H1 (cell line): ENCODE measurements around the gene FGD6. TPM values are rescaled to one million over a fixed set of nuclear protein-coding genes. Genes with fewer than 3 reads are reported as not detected.

Experiments
- BACH1 ChIP-seq: IDR thresholded peaks from 2 replicates; pipeline ENCODE4 v1.6.1; 2012; ENCODE audit warnings: low read length, improper control_type of control experiment
- CHD2 ChIP-seq: IDR thresholded peaks from 2 replicates; pipeline ENCODE4 v1.6.1; 2012; ENCODE audit warnings: low read length, improper control_type of control experiment
- EGR1 ChIP-seq: IDR thresholded peaks from 2 replicates; pipeline ENCODE4 v1.6.1; 2011; ENCODE audit warnings: low read depth, low read length, borderline replicate concordance
- HDAC6 ChIP-seq: IDR thresholded peaks from one replicate; pipeline ENCODE4 v1.7.1; 2012; ENCODE audit warnings: low read depth, mild to moderate bottlenecking, inconsistent platforms, low read length, moderate library complexity
- NANOG ChIP-seq: IDR thresholded peaks from 2 replicates; pipeline ENCODE4 v1.6.1; 2011; ENCODE audit warnings: low read length, low read depth, mild to moderate bottlenecking, inconsistent platforms; ENCODE audit not compliant: insufficient read depth, poor library complexity, severe bottlenecking
- RFX5 ChIP-seq: IDR thresholded peaks from 2 replicates; pipeline ENCODE4 v1.6.1; 2011; ENCODE audit warnings: low read depth, low read length, improper control_type of control experiment, borderline replicate concordance
- RXRA ChIP-seq: IDR thresholded peaks from 2 replicates; pipeline ENCODE4 v1.6.1; 2011; ENCODE audit warnings: low read depth, mild to moderate bottlenecking, low read length, moderate library complexity; ENCODE audit not compliant: insufficient read depth
- SP2 ChIP-seq: IDR thresholded peaks from 2 replicates; pipeline ENCODE4 v1.6.1; 2012; ENCODE audit warnings: mild to moderate bottlenecking, low read length, inconsistent platforms
- SRF ChIP-seq: IDR thresholded peaks from 2 replicates; pipeline ENCODE4 v1.6.1; 2011; ENCODE audit warnings: mild to moderate bottlenecking, low read depth, low read length, moderate library complexity
- TAF1 ChIP-seq: IDR thresholded peaks from 2 replicates; pipeline ENCODE4 v1.6.1; 2011; ENCODE audit warnings: mild to moderate bottlenecking, low read depth, low read length
- TEAD4 ChIP-seq: IDR thresholded peaks from 2 replicates; pipeline ENCODE4 v1.6.1; 2012; ENCODE audit warnings: low read depth, low read length, inconsistent platforms, mixed read lengths
- polyA plus RNA-seq, 7 experiments: library from polyadenylated mRNA; depleted of rRNA in 3 of 7; stranded (reverse) in 5 of 7; unstranded in 2 of 7; fragments of >200 nt in 5 of 7; fragments of 200-250 nt in 2 of 7; gene quantifications; 1 replicate in 5 of 7; 2 replicates in 1 of 7; 4 replicates in 1 of 7; pipeline versions ENCODE4 v1.2.1 to v1.2.3, GENCODE V29; 2011 to 2013; ENCODE audit warnings: missing spikeins in 2 of 7, mixed read lengths in 2 of 7
- total RNA-seq: library from RNA; stranded (reverse); fragmentation: NEBNext Ultra II Directional; extraction: Animal tissue kit (Norgen Biotek cat#: 25700); gene quantifications from 2 replicates; pipeline ENCODE4 v1.2.1, GENCODE V29; 2021
- TF ChIP-seq, protein P1 (sequence below): IDR thresholded peaks from 2 replicates; pipeline ENCODE4 v1.6.1; 2012; ENCODE audit warnings: inconsistent platforms

Gene FGD6
- total and polyA plus RNA-seq, 2 of the 8 experiments (the other 6 are each of a cell fraction or from before 2014, with no cell fraction given) = 12.2 to 24.3 TPM

DNA sequence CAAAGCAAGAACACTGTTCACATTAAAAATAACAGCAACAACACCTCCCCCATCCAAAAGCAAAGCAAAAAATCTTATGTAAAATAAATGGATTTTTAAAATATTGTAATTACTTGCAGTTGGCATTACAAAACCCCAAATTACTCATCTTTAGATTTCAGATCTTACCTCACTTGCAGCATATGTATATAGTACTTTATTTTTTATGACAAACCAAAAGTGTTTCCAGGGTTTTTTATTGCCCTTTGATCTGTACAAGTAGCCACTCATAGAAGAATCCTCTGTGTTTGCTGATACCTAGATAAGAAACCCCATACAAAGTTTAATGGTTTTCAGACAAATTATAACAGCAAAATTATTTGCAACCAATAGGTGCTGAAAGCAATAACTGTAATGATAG is 131.7 kb downstream of the FGD6 start (continued):
- TF ChIP-seq EGR1 = no peak
- TF ChIP-seq, protein P1, sequence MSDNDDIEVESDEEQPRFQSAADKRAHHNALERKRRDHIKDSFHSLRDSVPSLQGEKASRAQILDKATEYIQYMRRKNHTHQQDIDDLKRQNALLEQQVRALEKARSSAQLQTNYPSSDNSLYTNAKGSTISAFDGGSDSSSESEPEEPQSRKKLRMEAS = no peak
- no peak for TF ChIP-seq NANOG
- no peak for TF ChIP-seq TEAD4
- TF ChIP-seq BACH1 = no peak
- TF ChIP-seq RXRA = no peak
- no peak for TF ChIP-seq HDAC6
- TF ChIP-seq TAF1 = no peak
- TF ChIP-seq SRF = no peak
- TF ChIP-seq RFX5 = no peak
- no peak for TF ChIP-seq CHD2
- no peak for TF ChIP-seq SP2
- TF ChIP-seq, all 59 proteins: peak for 0
